PC-3 (cell line): ENCODE results near the gene MUC20. TPM values are rescaled to one million over a fixed set of nuclear protein-coding genes. Genes with fewer than 3 reads are reported as not detected.

ENCODE experiments used
- ATAC-seq: fragments of 200-7000 bp; cut with Tn5 transposase; 2 replicates; pipeline ENCODE4 v1.9.1; 2020; ENCODE audit warnings: mild to moderate bottlenecking, moderate library complexity
- BruUV-seq: library from RNA; stranded (reverse); fragments of 400-500 nt; replicated peaks from 2 replicates; lab custom pipeline; 2021; lab: Mats Ljungman, UMichigan
- CTCF ChIA-PET: fragments of 300-600 bp; sonication (Branson Sonifier 250); formaldehyde crosslinking; loops from one replicate; lab custom pipeline; 2022; ENCODE audit warnings: antibody characterized with exemption; lab: Charles Lee
- POLR2A ChIA-PET: fragments of 300-600 bp; sonication (Branson Sonifier 250); formaldehyde crosslinking; loops from one replicate; lab custom pipeline; 2022; ENCODE audit warnings: antibody characterized with exemption; ENCODE audit not compliant: unreplicated experiment; lab: Charles Lee
- DNase-seq: peaks from one replicate; pipeline ENCODE4 v3.0.0-alpha.2; 2015
- H2AFZ ChIP-seq: fragments of 300-600 bp; sonication (generic); 2 replicates; pipeline ENCODE4 v1.6.0; 2016; ENCODE audit warnings: antibody characterized with exemption, low read length
- H3F3A ChIP-seq: fragments of 300-600 bp; sonication (generic); one replicate; pipeline ENCODE4 v1.6.0; 2017; ENCODE audit warnings: antibody characterized with exemption, low read length, control low read depth, mild to moderate bottlenecking; ENCODE audit not compliant: unreplicated experiment
- H3K27ac ChIP-seq: fragments of 300-600 bp; sonication (generic); 2 replicates; pipeline ENCODE4 v1.5.1; 2016; ENCODE audit warnings: mild to moderate bottlenecking, low read length
- H3K27me3 ChIP-seq: fragments of 300-600 bp; sonication (generic); 2 replicates; pipeline ENCODE4 v1.6.1; 2016; ENCODE audit warnings: low read length, mixed read lengths
- H3K36me3 ChIP-seq: fragments of 300-600 bp; sonication (generic); 2 replicates; pipeline ENCODE4 v1.6.1; 2016; ENCODE audit warnings: low read depth, mixed run types, low read length, mixed read lengths
- H3K4me1 ChIP-seq: fragments of 300-600 bp; sonication (generic); 2 replicates; pipeline ENCODE4 v1.5.1; 2016; ENCODE audit warnings: low read length; ENCODE audit not compliant: insufficient read depth
- H3K4me2 ChIP-seq: fragments of 300-600 bp; sonication (generic); 2 replicates; pipeline ENCODE4 v1.6.0; 2016; ENCODE audit warnings: low read length
- H3K4me3 ChIP-seq: fragments of 300-600 bp; sonication (generic); 2 replicates; pipeline ENCODE4 v1.5.1; 2016; ENCODE audit warnings: mild to moderate bottlenecking, low read length, mixed read lengths
- H3K79me2 ChIP-seq: fragments of 300-600 bp; sonication (generic); 2 replicates; pipeline ENCODE4 v1.6.1; 2017; ENCODE audit warnings: low read length, mixed read lengths
- H3K9ac ChIP-seq: fragments of 300-600 bp; sonication (generic); 2 replicates; pipeline ENCODE4 v1.6.0; 2016; ENCODE audit warnings: mild to moderate bottlenecking, low read length
- H3K9me2 ChIP-seq: fragments of 300-600 bp; sonication (generic); replicated peaks from 2 replicates; pipeline ENCODE4 v1.6.1; 2016; ENCODE audit warnings: mixed run types, low read length, mixed read lengths
- H3K9me3 ChIP-seq: fragments of 300-600 bp; sonication (generic); 2 replicates; pipeline ENCODE4 v1.6.1; 2016; ENCODE audit warnings: low read length, mixed read lengths
- H4K20me1 ChIP-seq: fragments of 300-600 bp; sonication (generic); 2 replicates; pipeline ENCODE4 v1.6.1; 2016; ENCODE audit warnings: low read length, mixed read lengths
- EZH2 ChIP-seq: fragments of 300-600 bp; sonication (generic); IDR thresholded peaks from one replicate; pipeline ENCODE4 v1.6.1; 2017; ENCODE audit warnings: antibody characterized with exemption, mild to moderate bottlenecking, low read length; ENCODE audit not compliant: unreplicated experiment
- EZH2phosphoT487 ChIP-seq: fragments of 300-600 bp; sonication (generic); IDR thresholded peaks from 2 replicates; pipeline ENCODE4 v1.6.1; 2018; ENCODE audit warnings: mild to moderate bottlenecking, antibody characterized with exemption, low read length, borderline replicate concordance
- intact Hi-C: fragments of 100-400 bp; cut with micrococcal nuclease; formaldehyde crosslinking; loops from 2 replicates; pipeline ENCODE4 v1.9.0; 2023
- total RNA-seq: library from RNA; depleted of rRNA; stranded (reverse); fragments of >200 nt; gene quantifications from 2 replicates; pipeline ENCODE4 v1.2.3, GENCODE V29; 2014
- TF ChIP-seq, protein P1 (sequence below): fragments of 300-600 bp; sonication (generic); conservative IDR thresholded peaks from 2 replicates; pipeline ENCODE4 v1.5.1; 2017; ENCODE audit warnings: antibody characterized with exemption, low read depth, mild to moderate bottlenecking, low read length

The MUC20 gene
- total RNA-seq, 1 experiment from 2014 or later, result 0.69 TPM

DNA sequence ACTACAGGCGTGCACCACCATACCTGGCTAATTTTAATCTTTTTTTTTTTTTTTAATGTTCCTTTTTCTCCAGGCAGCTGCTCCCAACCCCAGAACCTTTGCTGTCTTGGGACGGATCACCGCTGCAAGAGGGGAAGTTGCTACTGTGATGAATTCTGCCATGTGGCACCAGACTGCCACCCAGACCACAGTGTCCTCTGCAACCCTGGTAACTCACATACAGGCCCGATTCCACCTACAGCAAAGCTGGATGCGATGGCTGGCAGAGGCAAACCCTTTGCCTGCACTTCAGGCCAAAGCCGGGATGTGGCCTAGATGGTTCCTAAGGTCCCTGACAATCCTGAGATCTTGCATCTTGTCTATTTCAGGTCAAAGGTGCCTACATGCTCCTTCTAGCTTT is 12.7 kb upstream of the MUC20 start:
- Histone ChIP-seq H3K79me2 (no peaks in the 10 kb centered on the region), H3K9me2 (no peaks in the 10 kb centered on the region), H3K4me1 (no peaks in the 10 kb centered on the region), H3K27me3 (no peaks in the 10 kb centered on the region), H4K20me1 (no peaks in the 10 kb centered on the region), H3K4me2 (no peak overlapping the region), H3K27ac (no peak overlapping the region), H3K9me3 (no peaks in the 10 kb centered on the region), H3F3A (no peaks in the 10 kb centered on the region), H2AFZ (no peak overlapping the region), H3K36me3 (no peaks in the 10 kb centered on the region), H3K4me3 (no peak overlapping the region), H3K9ac (no peak overlapping the region)
- POLR2A ChIA-PET, result interaction anchor here (0.6 kb wide), 1 partner anchor 176 kb away, joined by 4 read pairs; no protein-coding TSS in a partner anchor
- ATAC-seq (no peak), DNase-seq (no peak)
- TF ChIP-seq EZH2 (no peak), EZH2phosphoT487 (no peak)
- TF ChIP-seq, protein P1, sequence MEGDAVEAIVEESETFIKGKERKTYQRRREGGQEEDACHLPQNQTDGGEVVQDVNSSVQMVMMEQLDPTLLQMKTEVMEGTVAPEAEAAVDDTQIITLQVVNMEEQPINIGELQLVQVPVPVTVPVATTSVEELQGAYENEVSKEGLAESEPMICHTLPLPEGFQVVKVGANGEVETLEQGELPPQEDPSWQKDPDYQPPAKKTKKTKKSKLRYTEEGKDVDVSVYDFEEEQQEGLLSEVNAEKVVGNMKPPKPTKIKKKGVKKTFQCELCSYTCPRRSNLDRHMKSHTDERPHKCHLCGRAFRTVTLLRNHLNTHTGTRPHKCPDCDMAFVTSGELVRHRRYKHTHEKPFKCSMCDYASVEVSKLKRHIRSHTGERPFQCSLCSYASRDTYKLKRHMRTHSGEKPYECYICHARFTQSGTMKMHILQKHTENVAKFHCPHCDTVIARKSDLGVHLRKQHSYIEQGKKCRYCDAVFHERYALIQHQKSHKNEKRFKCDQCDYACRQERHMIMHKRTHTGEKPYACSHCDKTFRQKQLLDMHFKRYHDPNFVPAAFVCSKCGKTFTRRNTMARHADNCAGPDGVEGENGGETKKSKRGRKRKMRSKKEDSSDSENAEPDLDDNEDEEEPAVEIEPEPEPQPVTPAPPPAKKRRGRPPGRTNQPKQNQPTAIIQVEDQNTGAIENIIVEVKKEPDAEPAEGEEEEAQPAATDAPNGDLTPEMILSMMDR, result no peak
- CTCF ChIA-PET, result no interaction called here
- no TSS peak for BruUV-seq
- intact Hi-C loops, result no loop called here

DNA sequence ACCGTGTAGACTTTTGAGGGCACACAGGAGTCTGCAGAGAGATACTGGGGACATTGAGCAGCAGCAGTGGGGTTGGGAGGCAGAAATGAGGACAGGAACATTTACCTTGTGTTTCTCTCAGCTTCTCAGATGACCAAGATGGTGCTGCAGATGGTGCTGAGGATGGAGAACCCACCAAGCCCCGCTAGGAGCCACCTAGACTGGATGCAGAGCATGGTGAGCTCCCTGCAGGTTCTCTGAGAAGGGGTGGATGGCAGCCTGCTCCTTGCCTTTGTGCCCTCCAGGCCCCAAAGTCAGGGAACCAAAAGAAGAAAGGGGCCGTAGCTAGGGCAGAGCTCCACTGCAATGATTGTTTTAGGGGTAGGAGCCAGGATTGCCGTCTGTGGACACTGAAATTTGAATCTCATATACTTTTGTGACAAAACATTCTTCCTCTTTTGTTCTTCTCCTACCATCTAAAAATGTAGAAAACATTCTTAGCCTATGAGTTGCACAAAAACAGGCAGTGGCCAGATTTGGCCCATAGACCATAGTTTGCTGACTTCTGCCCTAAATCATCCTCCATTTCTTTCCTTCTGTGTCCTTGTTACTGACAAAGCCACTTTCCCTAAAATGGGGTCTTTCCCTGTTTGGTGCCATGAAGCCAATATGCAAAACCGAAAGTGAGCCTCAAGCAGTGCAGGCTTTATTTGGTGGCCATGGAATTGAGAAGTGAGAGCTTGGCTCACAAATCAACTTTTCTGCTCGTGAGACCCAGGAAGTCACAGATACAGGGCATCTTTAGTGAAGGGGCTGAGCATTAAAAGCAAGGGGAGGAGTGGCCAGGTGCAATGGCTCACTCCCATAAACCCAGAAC is 11.9 kb upstream of the MUC20 start:
- H3K4me3 ChIP-seq, result no peak overlapping the region
- no peak overlapping the region for H3K9ac ChIP-seq
- no peaks in the 10 kb centered on the region for H3F3A ChIP-seq
- H3K9me3 ChIP-seq, result no peaks in the 10 kb centered on the region
- no peaks in the 10 kb centered on the region for H3K27me3 ChIP-seq
- no peak overlapping the region for H3K4me2 ChIP-seq
- no peaks in the 10 kb centered on the region for H3K79me2 ChIP-seq
- no peak for TF ChIP-seq EZH2phosphoT487
- no peak for TF ChIP-seq EZH2
- TF ChIP-seq, protein P1, result no peak
- H3K27ac ChIP-seq, result no peak overlapping the region
- BruUV-seq, result no TSS peak
- intact Hi-C loops, result no loop called here
- no peak overlapping the region for H2AFZ ChIP-seq
- DNase-seq (no peak), ATAC-seq (no peak)
- no peaks in the 10 kb centered on the region for H3K4me1 ChIP-seq
- no peaks in the 10 kb centered on the region for H3K9me2 ChIP-seq
- POLR2A ChIA-PET, result interaction anchor here (0.6 kb wide), 1 partner anchor 175 kb away, joined by 4 read pairs; no protein-coding TSS in a partner anchor
- H3K36me3 ChIP-seq, result no peaks in the 10 kb centered on the region
- no peaks in the 10 kb centered on the region for H4K20me1 ChIP-seq
- CTCF ChIA-PET, result no interaction called here

DNA sequence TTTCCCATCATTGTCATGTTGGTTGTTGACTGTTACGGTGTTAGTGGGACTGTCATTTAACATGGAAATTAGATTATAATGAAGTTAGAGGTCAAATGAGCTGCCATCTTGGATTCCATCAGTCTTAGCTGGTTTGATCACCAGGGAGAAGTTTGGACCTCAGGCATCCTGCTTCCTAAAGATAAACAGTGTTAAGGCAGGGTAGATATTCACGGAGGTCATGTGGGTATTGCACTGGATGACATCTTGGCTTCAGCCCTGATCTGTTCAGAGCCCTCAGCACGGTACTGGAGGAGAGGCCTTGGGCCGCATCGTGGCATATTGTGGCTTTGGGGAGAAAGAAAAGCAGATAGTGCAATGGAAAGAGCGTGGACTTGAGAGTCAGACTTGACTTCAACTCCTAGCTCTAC is 11.1 kb upstream of the MUC20 start:
- POLR2A ChIA-PET, result no interaction called here
- intact Hi-C loops, result no loop called here
- DNase-seq, result no peak

More for the DNA sequence above, 11.1 kb upstream of the MUC20 start:
- TF ChIP-seq EZH2phosphoT487 (no peak), EZH2 (no peak)
- TF ChIP-seq, protein P1, result no peak
- no peak overlapping the region for H3K27ac ChIP-seq
- H3K27me3 ChIP-seq, result no peaks in the 10 kb centered on the region
- no peak overlapping the region for H3K4me2 ChIP-seq
- H3K79me2 ChIP-seq, result no peaks in the 10 kb centered on the region
- no peak for ATAC-seq
- H3F3A ChIP-seq, result no peaks in the 10 kb centered on the region
- BruUV-seq, result no TSS peak
- H4K20me1 ChIP-seq, result no peaks in the 10 kb centered on the region
- H3K36me3 ChIP-seq, result no peaks in the 10 kb centered on the region
- no peak overlapping the region for H2AFZ ChIP-seq
- no peak overlapping the region for H3K9ac ChIP-seq
- no peaks in the 10 kb centered on the region for H3K4me1 ChIP-seq
- CTCF ChIA-PET, result no interaction called here
- no peak overlapping the region for H3K4me3 ChIP-seq
- no peaks in the 10 kb centered on the region for H3K9me2 ChIP-seq
- H3K9me3 ChIP-seq, result no peaks in the 10 kb centered on the region
